HG02938 (cell line): ENCODE measurements around the gene ANKRD63.

Source experiments
- ATAC-seq: cut with Tn5 transposase; IDR thresholded peaks from one replicate; pipeline ENCODE4 v1.9.1; 2021; ENCODE audit warnings: mild to moderate bottlenecking, moderate library complexity; ENCODE audit not compliant: unreplicated experiment

ANKRD63 gene

DNA sequence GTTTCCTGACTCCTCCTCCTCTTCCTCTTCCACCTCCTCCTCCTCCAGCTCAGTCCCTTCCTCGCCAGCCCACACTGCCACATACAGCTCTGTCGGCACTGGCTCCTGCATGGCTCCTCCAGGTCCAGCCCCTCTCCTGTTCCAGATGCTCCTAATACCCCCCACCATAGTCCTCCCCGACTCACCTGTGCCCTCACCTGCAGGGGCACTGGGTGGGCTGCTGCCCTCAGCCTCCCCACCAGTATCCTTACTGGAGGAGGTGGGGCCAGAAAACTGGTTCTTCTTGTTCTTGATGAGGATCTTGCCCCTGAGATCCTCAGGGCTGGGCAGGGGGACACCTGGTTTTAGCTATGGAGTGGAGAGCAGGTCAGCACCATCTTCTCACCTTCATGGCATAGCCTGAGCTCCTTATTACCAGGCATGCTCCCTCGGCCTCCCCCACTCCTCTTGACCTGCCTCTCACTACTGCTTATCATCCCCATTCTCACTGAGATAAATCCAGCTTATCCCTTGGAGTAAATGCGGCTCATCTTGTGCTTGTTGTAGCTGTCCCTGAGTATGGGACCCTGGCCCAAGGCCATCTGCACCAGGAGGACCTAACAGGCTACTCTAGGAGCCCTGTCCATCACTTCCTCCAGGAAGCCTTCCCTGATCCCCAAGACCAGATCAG is 13.8 kb upstream of the ANKRD63 start:
- no peak for ATAC-seq

- no peak for ATAC-seq
Observed at GRCh38 chr15:40295877-40296560, 13.2 kb upstream of the ANKRD63 start.

DNA sequence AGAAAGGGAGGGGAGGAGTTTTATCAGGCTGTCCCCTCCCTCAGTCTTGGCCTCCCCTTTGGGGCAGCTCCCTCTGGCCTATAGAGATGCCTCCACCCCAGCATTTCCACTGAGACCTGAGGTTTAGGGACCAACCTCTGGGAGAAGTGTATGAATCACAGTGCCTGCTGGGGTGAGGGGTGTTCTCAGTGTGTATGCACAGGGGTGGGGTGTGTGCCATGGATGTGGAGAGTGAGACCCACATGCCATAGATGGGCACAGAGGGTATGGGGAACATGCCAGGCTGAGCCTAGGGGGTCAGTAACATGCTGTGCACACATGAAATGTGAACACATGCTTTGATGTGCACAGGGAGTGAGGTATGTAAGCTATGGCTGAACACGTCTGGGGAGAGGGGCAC is 12.4 kb upstream of the ANKRD63 start:
- ATAC-seq, result no peak

GRCh38 chr15:40293905-40294895 is 11.3 kb upstream of the ANKRD63 start:
- no peak for ATAC-seq

GRCh38 chr15:40293006-40293405 is 10.1 kb upstream of the ANKRD63 start:
- no peak for ATAC-seq

- ATAC-seq, result no peak
Observed at GRCh38 chr15:40292246-40292645, 9.4 kb upstream of the ANKRD63 start.

DNA sequence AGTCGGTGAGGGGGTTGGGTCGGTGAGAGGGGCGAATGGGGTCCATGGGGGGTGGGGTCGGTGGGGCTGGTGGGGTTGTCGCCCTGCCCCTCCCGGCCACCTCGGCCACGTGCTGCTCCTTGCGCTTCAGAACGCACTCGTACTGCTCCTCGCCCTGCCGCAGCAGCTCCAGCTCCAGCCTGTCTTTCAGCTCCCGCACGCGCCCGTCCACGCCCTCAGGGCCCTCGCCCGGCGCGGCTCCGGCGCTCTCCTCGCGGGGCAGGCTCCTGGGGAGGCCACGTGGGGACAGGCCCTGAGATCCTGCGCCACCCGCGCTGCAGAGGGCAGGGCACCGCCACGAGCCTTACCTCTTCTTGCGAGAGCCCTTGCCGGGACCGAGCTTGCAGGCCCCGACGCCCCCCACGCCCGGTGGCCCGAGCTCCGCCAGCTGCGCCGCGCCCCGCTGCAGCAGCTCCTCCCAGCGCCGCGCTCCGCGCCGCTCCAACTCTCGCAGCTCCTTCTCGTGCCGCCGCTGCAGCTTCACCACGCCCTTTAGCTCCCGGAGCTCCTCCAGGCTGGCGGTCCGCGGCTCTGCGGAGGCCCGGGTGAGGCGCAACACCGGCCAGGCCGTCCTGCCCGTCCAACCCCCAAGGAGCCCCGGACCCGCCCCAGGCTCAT is 8.2 kb upstream of the ANKRD63 start:
- ATAC-seq, result no peak

- ATAC-seq, result no peak
Observed at GRCh38 chr15:40290545-40290917, 7.7 kb upstream of the ANKRD63 start.

- ATAC-seq, result no peak
Observed at GRCh38 chr15:40289140-40289775, 6.4 kb upstream of the ANKRD63 start.

DNA sequence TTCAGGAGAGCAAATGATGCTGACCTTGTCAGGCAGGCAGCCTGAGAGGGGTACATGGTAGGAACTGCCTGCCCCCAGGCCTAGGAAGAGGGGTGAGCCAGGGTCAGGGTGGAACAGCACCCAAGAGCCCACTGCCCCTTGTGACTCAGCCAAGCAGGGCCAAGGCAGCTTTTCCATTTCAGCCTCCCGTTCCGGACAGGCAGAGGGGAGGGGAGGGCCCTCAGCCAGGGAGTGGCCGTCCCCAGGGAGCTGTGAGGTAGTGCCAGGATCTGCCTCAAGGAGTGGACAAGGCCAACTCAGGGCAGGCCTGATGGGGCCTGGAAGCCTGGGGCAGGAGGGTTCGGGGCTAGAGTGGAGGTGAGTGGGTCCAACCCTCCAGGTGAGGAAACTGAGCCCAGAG is 5.1 kb upstream of the ANKRD63 start:
- no peak for ATAC-seq

DNA sequence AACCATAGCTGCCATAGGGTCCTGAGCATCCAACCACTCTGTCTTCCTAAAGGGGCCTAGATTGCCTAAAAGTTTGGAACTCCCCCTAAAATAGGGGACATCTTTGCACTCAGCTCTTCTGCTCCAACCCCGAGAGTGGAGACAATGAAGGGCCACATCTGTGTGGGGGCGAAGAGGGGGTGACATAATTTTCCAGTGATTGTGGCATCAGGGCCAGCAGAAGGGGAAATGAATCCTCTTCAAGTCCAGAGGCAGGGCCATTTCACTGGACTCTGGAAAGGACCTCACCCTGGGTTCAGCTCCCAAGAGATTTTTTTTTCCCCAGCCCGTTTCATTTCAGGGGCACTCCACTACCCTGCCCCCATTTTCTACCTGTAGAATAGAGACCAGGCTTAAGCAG is 4.6 kb upstream of the ANKRD63 start:
- ATAC-seq, result no peak

DNA sequence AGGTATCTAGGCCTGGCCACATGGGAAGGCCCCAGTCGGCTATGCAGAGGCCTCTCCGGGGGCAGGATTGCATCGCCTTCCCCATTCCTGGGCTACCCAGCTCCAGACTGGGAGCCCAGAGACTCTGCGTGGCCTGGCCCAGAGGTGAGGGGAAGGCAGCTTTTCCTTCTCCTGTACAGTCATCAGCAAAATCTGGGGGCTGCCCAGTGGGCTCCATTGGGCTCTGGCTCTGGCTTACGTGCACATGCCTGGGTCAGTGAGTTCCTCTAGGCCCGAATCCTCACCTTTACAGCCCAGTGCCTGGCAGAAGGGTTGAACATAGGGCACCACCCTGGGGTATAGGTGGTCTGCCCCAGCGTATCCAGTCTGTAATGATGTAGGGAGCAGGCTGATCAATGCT is 3.9 kb upstream of the ANKRD63 start:
- ATAC-seq, result no peak

- ATAC-seq, result no peak
Observed at GRCh38 chr15:40286061-40286532, 3.2 kb upstream of the ANKRD63 start.

DNA sequence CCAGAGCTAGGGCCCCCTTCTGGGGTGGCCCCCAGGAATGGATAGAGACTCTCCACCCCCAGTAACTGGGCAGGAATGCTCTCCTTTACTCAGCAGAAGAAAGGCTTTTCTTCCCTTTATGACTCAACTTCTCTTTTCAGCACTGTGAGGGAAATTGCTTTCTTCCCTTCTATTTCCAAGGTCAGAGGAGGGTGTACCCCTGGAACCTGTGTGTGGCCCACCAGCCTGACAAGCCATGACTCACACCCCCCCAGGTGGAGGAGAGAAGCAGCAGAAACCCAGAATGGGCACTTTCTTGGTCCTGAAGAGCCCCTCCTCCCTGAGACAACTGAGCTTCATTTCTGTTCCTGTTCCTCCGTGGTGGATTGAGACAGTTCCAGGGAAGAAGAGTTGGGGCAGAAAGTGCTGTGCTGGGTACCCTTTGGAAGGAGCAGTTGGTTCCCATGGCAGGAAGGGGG is 2.7 kb upstream of the ANKRD63 start:
- ATAC-seq, result no peak

DNA sequence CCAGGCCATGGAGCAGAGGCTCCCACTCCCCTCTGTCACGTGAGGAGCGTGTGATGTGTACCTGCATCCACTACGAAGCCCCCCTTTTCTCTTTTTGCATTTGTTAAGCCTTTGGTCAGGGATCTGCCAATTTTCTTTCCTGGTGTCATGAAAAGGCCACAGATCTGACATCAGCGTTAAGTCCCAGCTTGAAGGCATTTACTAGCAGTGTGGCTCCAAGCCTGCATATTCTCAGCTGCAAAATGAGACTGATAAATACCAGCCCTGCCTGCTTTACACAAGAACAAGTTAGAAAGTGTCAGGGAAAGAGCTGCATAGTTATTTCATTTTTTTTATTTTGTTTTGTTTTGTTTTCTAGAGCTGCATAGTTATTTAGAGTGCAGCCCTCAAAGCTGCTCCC is 2.3 kb upstream of the ANKRD63 start:
- no peak for ATAC-seq

DNA sequence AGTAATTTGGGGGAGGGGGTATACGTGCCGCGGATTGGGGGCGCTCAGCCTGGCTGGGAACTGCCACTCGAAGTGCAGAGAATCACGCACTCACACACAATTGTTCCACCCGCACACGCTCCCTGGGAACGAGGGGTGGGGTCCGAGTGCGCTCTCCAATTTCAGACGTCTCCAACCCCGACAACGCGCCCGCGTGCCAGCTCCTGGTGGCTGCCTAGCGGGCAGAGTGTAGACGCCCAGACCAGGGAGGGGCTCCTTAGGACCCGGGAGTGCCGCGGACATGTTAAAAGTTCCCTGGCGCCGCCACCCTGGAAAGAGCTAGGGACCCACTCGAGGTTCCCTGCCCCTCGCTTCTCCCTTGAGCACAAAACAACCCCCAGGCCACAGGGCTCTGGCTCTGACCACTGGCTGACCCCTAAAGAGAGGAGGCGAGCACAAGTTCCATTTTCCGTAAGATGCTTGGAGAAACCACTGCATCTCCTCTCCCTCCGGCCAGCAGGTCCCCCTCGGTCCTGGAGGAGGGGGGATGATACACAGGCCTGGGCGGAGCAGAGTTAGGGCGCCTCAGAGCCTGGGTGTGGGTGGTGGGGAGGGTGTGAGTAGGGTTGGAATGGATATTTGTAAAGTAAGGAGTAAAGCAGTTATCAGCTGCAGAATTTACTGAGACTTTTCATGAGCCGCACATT is 894 bp upstream of the ANKRD63 start:
- no peak for ATAC-seq

DNA sequence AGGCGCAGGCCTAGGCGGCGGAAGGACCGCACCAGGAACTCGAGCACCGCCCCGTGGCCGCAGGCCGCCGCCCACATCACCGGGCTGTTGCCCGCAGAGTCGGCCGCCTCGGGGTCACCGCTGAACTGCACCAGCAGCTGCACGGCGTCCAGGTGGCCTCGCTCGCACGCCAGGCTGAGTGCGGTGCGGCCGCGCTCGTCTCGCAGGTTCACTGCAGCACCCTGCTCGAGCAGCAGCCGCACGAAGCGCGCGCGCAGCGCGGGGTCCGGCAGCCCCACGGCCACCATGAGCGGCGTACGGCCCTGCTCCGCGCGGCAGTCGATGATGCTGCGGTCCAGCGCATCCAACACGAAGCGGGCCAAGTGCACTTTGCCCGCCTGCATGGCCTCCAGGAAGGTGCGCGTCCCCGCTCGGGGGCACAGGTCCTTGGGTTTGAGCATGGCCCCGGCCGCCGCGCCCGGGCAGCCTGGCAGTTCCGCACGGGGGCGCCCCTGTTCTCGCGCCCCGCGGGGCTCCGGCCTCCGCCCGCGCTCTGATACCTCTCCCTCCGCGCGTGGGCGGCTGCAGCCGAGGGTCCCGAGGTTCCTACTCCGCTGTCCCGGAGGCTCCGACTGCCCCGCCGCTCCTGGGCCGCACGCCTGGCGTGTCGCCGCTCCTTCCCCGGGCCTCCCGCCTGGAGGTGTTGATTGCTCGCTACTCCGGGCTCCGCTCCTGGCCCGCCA is 556 bp downstream of the ANKRD63 start:
- no peak for ATAC-seq

- ATAC-seq, result no peak
Observed at GRCh38 chr15:40281801-40282146, 1.1 kb downstream of the ANKRD63 start.

DNA sequence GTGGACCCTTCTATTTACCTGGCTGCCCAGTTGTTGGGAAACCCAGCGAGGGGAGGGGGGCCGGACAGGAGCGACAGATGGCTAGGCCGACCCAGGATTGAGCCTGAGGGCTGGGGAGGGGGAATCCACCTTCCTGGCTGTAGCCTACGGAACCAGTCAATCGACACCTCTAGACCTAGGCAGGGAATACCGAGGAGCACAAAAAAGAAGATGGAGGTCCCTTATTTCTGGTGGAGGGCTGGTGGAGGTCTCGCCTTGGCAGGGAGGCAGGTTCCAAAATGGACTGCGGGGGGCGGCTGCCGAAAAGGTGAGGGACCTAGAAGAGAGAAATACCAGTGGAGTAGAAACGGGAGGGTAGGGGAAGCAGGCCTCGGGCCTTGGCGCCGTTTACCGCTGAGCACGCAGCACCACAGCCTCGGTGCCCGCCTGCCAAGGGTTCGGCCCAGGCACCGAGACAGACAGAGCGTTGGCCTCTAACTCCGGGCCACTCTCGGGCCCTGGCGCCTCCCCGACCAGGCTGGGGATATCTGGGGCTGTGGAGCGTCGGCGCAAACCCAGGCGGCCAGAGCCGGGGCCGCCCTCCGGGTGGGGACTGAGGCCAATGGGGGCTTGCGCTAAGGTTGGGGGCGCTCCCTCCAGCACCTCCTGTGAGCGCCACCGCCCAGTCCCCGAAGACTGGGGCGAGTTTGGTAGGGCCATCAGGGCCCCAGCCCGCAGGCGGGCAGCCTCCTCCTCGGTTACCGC is 1.6 kb downstream of the ANKRD63 start:
- ATAC-seq, result no peak
